Stimulated activated CD8-positive, alpha-beta memory T cell treated with anti-CD3 and anti-CD28 coated beads, Interleukin-12 subunit alpha, Interleukin-12 subunit beta, amount 100 ng/mL, for 1 hour (primary cell): ENCODE measurements around the gene TP73.

ENCODE experiments used
- DNase-seq: peaks from one replicate; pipeline ENCODE4 v3.0.0-alpha.2; 2020; ENCODE audit warnings: low read depth

TP73 gene

GRCh38 chr1:3708791-3709190, 56.5 kb downstream of the TP73 start:
- DNase-seq = no peak

- DNase-seq = no peak
Measured at GRCh38 chr1:3710251-3710650, 57.9 kb downstream of the TP73 start.

- DNase-seq = no peak
Measured at GRCh38 chr1:3711381-3711779, 59.1 kb downstream of the TP73 start.

GRCh38 chr1:3711780-3712451, 59.6 kb downstream of the TP73 start:
- no peak for DNase-seq

GRCh38 chr1:3712573-3713535, 60.5 kb downstream of the TP73 start:
- no peak for DNase-seq

- no peak for DNase-seq
Measured at GRCh38 chr1:3713840-3714239, 61.5 kb downstream of the TP73 start.

GRCh38 chr1:3714284-3714741, 62.0 kb downstream of the TP73 start:
- DNase-seq = no peak

GRCh38 chr1:3714814-3715213, 62.5 kb downstream of the TP73 start:
- no peak for DNase-seq

- no peak for DNase-seq
Measured at GRCh38 chr1:3716351-3716750, 64.0 kb downstream of the TP73 start.

- no peak for DNase-seq
Measured at GRCh38 chr1:3717041-3717714, 64.9 kb downstream of the TP73 start.

GRCh38 chr1:3717715-3718601, 65.6 kb downstream of the TP73 start:
- DNase-seq = no peak

- no peak for DNase-seq
Measured at GRCh38 chr1:3718764-3719163, 66.4 kb downstream of the TP73 start.

GRCh38 chr1:3721955-3722465, 69.7 kb downstream of the TP73 start:
- no peak for DNase-seq

GRCh38 chr1:3722846-3723245, 70.5 kb downstream of the TP73 start:
- DNase-seq = no peak

- DNase-seq = peak; percentile 68
Measured at GRCh38 chr1:3724416-3725030, 72.2 kb downstream of the TP73 start.

- DNase-seq = no peak
Measured at GRCh38 chr1:3725366-3725765, 73.0 kb downstream of the TP73 start.

GRCh38 chr1:3727042-3727824, 74.9 kb downstream of the TP73 start:
- DNase-seq = no peak

GRCh38 chr1:3727825-3728776, 75.8 kb downstream of the TP73 start:
- no peak for DNase-seq
